Skin epidermis (tissue), 12 donors: Measurements from ENCODE around the gene TXNL4A.

ENCODE experiments used
- H3K27ac ChIP-seq, 21 experiments: fragments of 200-600 bp; sonication (generic) in 11 of 21; one replicate each; pipeline ENCODE4 v1.5.0; 2020; ENCODE audit warnings: mild to moderate bottlenecking in 3 of 21, inconsistent platforms in 2 of 21, moderate library complexity in 2 of 21
- H3K4me3 ChIP-seq, 7 experiments: fragments of 200-600 bp; sonication (generic) in 2 of 7; one replicate each; pipeline ENCODE4 v1.5.0; 2020; ENCODE audit warnings: inconsistent platforms in 2 of 7, mild to moderate bottlenecking in 2 of 7, moderate library complexity in 1 of 7

The TXNL4A gene

GRCh38 chr18:79924814-79925731 lies 63.3 kb downstream of the TXNL4A start:
- no peak overlapping the region for H3K4me3 ChIP-seq
- no peak overlapping the region for H3K27ac ChIP-seq

DNA sequence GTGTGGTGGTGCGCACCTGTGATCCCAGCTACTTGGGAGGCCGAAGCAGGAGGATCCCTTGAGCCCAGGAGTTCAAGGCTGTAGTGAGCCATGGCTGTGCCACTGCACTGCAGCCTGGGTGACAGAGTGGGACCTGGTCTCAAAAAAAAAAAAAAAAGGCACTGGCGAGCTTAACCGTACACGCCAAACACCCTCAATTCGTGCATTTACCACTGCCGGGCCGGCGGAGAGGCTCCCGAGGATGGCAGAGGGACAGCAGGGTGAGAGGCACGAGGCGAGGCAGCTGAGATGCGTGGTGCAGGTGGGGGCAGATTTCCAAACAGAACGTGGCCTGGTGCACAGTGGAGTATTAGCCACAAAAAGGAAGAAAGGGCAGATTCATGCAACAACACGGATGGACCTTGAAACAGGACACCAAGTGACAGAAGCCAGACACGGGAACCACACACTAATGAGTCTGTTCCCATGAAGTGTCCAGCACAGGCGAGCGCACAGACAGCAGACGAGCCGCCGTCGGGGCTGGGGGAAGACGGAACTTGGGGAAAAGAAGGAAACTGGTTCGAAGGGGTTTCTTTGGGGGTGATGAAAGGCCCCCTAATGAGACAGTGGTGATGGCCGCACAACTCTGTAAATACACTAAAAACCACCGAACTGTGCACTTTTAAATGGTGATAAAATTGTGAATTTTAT lies 64.3 kb downstream of the TXNL4A start:
- no peak overlapping the region for H3K4me3 ChIP-seq
- no peak overlapping the region for H3K27ac ChIP-seq

GRCh38 chr18:79922971-79923411 lies 65.4 kb downstream of the TXNL4A start:
- Histone ChIP-seq H3K27ac (no peak overlapping the region), H3K4me3 (no peak overlapping the region)

- no peak overlapping the region for H3K27ac ChIP-seq
- H3K4me3 ChIP-seq, result no peak overlapping the region
Measured at GRCh38 chr18:79921984-79922965, 66.1 kb downstream of the TXNL4A start.
